GM12865 (cell line): ENCODE measurements around the gene FOXL3.

Experiments
- DNase-seq: peaks from one replicate; pipeline ENCODE4 v3.0.0; 2010; ENCODE audit warnings: low read depth
- H3K4me3 ChIP-seq: 2 replicates; pipeline ENCODE4 v1.5.1; 2011; ENCODE audit warnings: mild to moderate bottlenecking, low read depth, low read length, control low read depth
- TF ChIP-seq, protein P1 (sequence below): IDR thresholded peaks from 2 replicates; pipeline ENCODE4 v1.5.1; 2011; ENCODE audit warnings: low read length, control low read depth, low read depth, inconsistent platforms; ENCODE audit not compliant: insufficient read depth; ENCODE audit errors: missing control alignments

The FOXL3 gene

DNA sequence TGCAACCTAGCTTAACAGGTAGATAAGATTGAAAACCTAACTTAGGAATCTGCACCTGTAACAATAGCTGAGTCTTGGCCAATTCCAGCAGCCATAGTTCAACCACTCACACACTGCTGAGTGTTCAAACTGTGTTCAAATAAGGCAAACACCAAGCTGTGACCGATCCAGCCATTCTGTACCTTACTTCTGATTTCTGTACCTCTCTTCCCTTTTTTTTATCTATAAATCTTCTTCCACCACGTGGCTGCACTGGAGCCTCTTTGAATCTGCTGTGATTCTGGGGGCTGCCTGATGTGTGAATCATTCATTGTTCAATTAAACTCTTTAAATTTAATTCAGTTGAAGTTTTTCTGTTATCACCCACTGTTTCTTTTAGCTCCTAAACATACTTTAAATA lies 15.7 kb upstream of the FOXL3 start:
- no peak for DNase-seq
- TF ChIP-seq, protein P1, sequence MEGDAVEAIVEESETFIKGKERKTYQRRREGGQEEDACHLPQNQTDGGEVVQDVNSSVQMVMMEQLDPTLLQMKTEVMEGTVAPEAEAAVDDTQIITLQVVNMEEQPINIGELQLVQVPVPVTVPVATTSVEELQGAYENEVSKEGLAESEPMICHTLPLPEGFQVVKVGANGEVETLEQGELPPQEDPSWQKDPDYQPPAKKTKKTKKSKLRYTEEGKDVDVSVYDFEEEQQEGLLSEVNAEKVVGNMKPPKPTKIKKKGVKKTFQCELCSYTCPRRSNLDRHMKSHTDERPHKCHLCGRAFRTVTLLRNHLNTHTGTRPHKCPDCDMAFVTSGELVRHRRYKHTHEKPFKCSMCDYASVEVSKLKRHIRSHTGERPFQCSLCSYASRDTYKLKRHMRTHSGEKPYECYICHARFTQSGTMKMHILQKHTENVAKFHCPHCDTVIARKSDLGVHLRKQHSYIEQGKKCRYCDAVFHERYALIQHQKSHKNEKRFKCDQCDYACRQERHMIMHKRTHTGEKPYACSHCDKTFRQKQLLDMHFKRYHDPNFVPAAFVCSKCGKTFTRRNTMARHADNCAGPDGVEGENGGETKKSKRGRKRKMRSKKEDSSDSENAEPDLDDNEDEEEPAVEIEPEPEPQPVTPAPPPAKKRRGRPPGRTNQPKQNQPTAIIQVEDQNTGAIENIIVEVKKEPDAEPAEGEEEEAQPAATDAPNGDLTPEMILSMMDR, result no peak
- H3K4me3 ChIP-seq, result no peak overlapping the region

DNA sequence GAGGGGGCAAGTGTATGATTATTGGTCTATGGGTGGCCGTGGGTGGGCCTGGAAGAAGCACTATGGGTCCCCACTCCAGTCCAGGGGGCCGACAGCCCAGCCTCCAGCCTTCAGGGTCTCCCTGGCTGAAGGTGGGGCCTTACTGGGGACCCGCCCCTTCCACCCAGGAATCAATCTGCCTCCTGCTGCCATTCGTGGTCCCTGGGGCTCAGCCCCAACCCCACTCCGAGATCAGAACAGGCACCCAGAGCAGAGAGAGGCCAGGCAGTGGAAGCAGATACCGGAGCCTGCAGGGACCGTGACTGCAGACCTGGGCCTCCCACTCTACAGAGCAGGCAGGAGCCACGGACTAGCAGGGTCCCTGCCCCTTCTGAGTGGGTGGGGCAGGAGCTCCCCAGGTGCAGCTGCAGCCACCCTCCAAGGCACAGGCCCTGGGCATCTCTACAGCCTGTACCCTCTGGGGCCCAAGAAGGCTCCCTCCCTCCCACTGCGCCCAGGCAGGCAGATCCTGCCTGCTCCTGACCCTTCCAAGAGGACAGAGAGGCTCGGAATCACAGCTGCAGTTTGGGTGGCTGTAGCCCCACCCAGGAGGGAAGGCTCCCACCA lies 13.6 kb upstream of the FOXL3 start:
- DNase-seq, result no peak
- no peak overlapping the region for H3K4me3 ChIP-seq
- TF ChIP-seq, protein P1, result no peak

DNA sequence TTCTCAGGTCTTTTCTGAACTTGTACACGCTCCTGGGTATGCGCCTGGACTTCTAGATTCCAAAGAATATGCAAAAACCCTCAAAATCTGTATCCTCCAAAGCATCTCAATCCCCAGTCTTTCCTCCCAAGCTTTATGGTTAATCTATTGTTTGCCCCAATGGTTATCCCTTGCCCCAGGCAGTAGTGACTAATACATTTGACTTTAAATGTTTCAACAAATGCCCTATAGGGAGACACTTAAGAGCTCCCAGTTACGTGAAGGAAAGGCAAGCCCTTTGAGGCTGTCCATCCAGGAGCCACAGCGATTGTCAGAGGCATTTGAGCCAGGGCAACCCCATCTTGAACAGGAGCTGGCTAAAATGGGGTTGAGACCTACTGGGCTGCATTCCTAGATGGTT lies 12.7 kb upstream of the FOXL3 start:
- H3K4me3 ChIP-seq, result no peak overlapping the region
- TF ChIP-seq, protein P1, result no peak
- DNase-seq, result no peak

DNA sequence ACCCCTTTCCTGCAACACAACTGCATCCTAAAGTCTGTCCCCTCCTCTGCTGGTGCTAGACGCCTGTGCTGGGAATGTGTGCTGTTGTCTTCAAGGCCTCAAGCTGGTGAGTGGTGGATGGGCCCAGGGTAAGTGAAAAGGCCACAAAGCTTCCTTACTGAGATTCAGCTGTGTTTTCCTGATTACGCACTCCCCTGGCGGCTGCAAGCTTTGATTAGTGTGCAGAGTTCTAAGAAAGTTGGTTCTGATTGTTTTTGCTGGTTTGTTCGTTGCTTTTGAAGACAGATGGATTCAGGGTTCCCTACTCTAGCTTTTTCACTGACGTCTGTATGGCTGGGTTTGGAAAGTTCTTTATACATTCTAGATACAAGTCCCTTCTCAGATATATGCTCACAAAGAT lies 11.9 kb upstream of the FOXL3 start:
- TF ChIP-seq, protein P1, result no peak
- H3K4me3 ChIP-seq, result no peak overlapping the region
- no peak for DNase-seq

DNA sequence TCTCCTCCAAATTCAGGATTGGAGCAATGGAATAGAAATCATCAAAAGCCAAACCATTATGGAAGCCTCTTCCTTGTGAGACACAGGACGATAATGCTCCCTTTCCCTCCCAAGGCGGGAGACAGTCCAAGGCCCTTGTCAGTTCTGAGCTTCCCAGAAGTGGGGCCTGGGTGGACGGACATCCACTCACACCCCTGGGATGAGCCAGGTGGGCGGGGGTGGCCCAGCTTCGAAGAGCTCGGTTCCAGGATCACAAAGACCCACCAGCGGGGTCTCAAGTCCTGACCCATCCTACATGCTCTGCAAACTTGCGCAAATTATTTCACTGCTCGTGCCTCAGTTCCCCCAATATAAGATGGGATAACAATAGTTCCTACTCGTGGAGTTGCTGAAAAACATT lies 10.1 kb upstream of the FOXL3 start:
- DNase-seq, result no peak
- no peak overlapping the region for H3K4me3 ChIP-seq
- TF ChIP-seq, protein P1, result no peak

DNA sequence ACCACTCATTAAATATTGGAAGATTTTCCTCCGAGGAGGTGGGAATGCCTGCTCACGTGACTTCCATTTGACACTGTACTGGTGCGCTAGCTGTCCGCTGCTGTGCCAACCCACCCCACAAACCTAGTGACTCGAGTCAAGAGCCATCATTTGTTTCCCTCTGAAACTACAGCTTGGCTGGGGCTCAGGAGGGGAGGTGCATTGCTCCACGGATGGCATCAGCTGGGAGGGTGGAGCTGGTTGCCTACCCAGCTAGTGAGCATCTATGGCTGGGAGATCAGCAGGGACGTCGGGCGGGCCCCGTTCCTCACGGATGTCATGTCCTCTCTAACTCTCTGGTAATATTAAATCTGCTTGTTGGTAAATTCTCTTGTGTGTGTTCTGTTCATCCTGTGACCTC lies 9.5 kb upstream of the FOXL3 start:
- DNase-seq, result no peak
- no peak overlapping the region for H3K4me3 ChIP-seq
- TF ChIP-seq, protein P1, result no peak

DNA sequence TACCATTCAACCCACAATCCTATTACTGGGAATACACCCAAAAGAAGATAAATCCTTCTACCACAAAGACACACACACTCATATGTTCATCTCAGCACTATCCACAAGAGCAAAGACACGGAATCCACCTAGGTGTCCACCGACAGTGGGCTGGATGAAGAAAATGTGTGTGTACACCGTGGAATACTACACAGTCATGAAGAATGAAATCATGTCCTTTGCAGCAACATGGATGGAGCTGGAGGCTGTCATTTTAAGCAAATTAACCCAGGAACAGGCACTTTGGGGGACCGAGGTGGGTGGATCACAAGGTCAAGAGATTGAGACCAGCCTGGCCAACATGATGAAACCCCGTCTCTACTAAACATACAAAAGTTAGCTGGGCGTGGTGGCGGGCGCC lies 8.3 kb upstream of the FOXL3 start:
- TF ChIP-seq, protein P1, result no peak
- no peak for DNase-seq
- no peak overlapping the region for H3K4me3 ChIP-seq
